Measurements from ENCODE around the gene RAPGEF1. TPM values are rescaled to one million over a fixed set of nuclear protein-coding genes. Genes with fewer than 3 reads are reported as not detected.

The RAPGEF1 gene, protein sequence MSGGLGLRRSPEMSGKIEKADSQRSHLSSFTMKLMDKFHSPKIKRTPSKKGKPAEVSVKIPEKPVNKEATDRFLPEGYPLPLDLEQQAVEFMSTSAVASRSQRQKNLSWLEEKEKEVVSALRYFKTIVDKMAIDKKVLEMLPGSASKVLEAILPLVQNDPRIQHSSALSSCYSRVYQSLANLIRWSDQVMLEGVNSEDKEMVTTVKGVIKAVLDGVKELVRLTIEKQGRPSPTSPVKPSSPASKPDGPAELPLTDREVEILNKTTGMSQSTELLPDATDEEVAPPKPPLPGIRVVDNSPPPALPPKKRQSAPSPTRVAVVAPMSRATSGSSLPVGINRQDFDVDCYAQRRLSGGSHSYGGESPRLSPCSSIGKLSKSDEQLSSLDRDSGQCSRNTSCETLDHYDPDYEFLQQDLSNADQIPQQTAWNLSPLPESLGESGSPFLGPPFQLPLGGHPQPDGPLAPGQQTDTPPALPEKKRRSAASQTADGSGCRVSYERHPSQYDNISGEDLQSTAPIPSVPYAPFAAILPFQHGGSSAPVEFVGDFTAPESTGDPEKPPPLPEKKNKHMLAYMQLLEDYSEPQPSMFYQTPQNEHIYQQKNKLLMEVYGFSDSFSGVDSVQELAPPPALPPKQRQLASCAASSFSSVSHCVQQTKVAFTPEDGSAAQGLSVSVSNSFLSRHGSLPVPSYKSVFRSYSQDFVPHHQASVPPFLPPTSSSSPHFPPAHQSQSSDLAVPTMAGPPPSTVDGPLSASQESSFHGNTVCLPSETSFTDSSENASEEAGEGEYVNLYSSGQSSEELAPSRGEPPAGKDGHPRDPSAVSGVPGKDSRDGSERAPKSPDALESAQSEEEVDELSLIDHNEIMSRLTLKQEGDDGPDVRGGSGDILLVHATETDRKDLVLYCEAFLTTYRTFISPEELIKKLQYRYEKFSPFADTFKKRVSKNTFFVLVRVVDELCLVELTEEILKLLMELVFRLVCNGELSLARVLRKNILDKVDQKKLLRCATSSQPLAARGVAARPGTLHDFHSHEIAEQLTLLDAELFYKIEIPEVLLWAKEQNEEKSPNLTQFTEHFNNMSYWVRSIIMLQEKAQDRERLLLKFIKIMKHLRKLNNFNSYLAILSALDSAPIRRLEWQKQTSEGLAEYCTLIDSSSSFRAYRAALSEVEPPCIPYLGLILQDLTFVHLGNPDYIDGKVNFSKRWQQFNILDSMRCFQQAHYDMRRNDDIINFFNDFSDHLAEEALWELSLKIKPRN (N-terminal part only)
- total RNA-seq (10 to 100 TPM; 85.9 to 93.2 TPM), polyA plus RNA-seq (10 to 100 TPM; 17.5 to 23.4 TPM)
- long read RNA-seq, donor 1, partial matches to known transcripts: 5 of 77 reads
- long read RNA-seq, donor 1, other reads (novel, unspliced or antisense): 72 of 77 reads
- long read RNA-seq, donor 2, partial matches to known transcripts: 28 of 78 reads
- long read RNA-seq, donor 2, other reads (novel, unspliced or antisense): 49 of 78 reads

GRCh38 chr9:131739959-131740648 is at the start of gene RAPGEF1:
Gene RAPGEF1 (minus strand): TSS chr9:131740076. CDS start chr9:131739830, 246 bp downstream.
- ATAC-seq (ENCODE audit: low FRiP score) (peak; percentile 92), DNase-seq (peak; percentile 75 to 95)
- Histone ChIP-seq H3K4me3 (ENCODE audit: low read length in 2 of 2) (peak within 1 kb of the TSS; percentile 91 to 97), H3K27ac (ENCODE audit: low read depth in 1 of 2, low read length in 2 of 2) (peak within 1 kb of the TSS; percentile 52 to 61), H3K36me3 (ENCODE audit: control insufficient read depth in 1 of 2, insufficient read depth in 2 of 2, low read length in 1 of 2) (no peaks in the 10 kb centered on the region), H3K9me3 (ENCODE audit: control insufficient read depth, low read length) (no peaks in the 10 kb centered on the region), H3K4me1 (ENCODE audit: control insufficient read depth in 1 of 2, insufficient read depth in 2 of 2, low read length in 2 of 2) (peaks cover 0 to 3% of the 10 kb centered on the region in 2 donors), H3K27me3 (ENCODE audit: control insufficient read depth in 1 of 2, insufficient read depth in 2 of 2, low read length in 1 of 2) (no peaks in the 10 kb centered on the region)
- WGBS, 2 donors: 7 to 22% methylated on average over 20 to 69 of the region's 69 CpGs
- intact Hi-C loops (cut with DNase I): loop anchor here (1.0 to 10.0 kb wide), 7 partner anchors 63 to 395 kb away; partner anchors contain the start of gene POMT1 (in 1 of the 2)

DNA sequence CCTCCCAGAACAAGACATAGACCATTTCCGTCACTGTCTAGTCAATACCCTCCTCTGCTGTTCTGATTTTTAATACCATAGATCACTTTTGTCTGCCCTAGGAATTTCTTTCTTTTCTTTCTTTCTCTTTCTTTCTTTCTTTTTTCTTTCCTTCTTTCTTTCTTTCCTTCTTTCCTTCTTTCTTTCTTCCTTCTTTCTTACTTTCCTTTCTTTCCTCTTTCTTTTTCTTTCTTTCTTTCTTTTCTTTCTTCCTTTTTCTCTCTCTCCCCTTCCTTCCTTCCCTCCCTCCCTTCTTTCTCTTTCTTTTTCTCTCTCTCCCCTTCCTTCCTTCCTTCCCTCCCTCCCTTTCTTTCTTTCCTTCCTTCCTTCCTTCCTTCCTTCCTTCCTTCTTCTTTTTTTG is 49.0 kb upstream of the RAPGEF1 start:
- intact Hi-C loops (cut with DNase I): no loop called here
- Histone ChIP-seq H3K4me1 (ENCODE audit: control insufficient read depth in 1 of 2, insufficient read depth in 2 of 2, low read length in 2 of 2) (no peaks in the 10 kb centered on the region), H3K27ac (ENCODE audit: low read depth in 1 of 2, low read length in 2 of 2) (no peak overlapping the region), H3K27me3 (ENCODE audit: control insufficient read depth in 1 of 2, insufficient read depth in 2 of 2, low read length in 1 of 2) (no peaks in the 10 kb centered on the region), H3K9me3 (ENCODE audit: control insufficient read depth, low read length) (peaks cover 4% of the 10 kb centered on the region), H3K4me3 (ENCODE audit: low read length in 2 of 2) (no peak overlapping the region), H3K36me3 (ENCODE audit: control insufficient read depth in 1 of 2, insufficient read depth in 2 of 2, low read length in 1 of 2) (no peaks in the 10 kb centered on the region)
- ATAC-seq (ENCODE audit: low FRiP score) (no peak), DNase-seq (no peak)
- WGBS, 2 donors: 51 to 71% methylated on average over 1 of the region's 1 CpG

DNA sequence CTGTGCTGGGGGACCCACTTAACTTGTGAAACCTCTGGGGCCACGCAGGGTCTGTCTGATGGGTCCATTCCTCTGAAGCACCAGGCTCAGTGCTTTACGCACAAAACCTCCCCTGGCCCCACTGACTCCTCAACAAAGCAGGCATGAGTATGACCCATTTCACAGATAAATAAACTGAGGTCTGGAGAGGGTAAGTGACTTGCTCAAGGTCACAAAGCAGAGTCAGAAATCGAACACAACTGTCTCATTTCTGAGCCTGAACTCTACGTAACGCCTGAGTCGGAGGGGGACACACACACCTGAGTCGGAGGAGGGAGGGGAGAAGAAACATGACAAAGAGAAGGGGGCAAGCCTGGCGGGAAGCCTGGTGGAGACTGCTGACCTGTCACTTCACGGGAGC is 48.0 kb upstream of the RAPGEF1 start:
- no peak for ATAC-seq (ENCODE audit: low FRiP score)
- intact Hi-C loops (cut with DNase I): no loop called here

GRCh38 chr9:131784748-131785501 is 45.0 kb upstream of the RAPGEF1 start:
- ATAC-seq (ENCODE audit: low FRiP score) (no peak), DNase-seq (no peak)
- 62 to 68% methylated on average over 13 of the region's 13 CpGs for whole genome bisulfite sequencing, 2 donors
- Histone ChIP-seq H3K4me1 (ENCODE audit: control insufficient read depth in 1 of 2, insufficient read depth in 2 of 2, low read length in 2 of 2) (no peaks in the 10 kb centered on the region), H3K4me3 (ENCODE audit: low read length in 2 of 2) (no peak overlapping the region), H3K27ac (ENCODE audit: low read depth in 1 of 2, low read length in 2 of 2) (no peak overlapping the region), H3K9me3 (ENCODE audit: control insufficient read depth, low read length) (peaks cover 7% of the 10 kb centered on the region), H3K27me3 (ENCODE audit: control insufficient read depth in 1 of 2, insufficient read depth in 2 of 2, low read length in 1 of 2) (no peaks in the 10 kb centered on the region), H3K36me3 (ENCODE audit: control insufficient read depth in 1 of 2, insufficient read depth in 2 of 2, low read length in 1 of 2) (no peaks in the 10 kb centered on the region)
- intact Hi-C loops (cut with DNase I): no loop called here

More for the DNA sequence above, 48.0 kb upstream of the RAPGEF1 start:
- H3K27me3 ChIP-seq (ENCODE audit: control insufficient read depth in 1 of 2, insufficient read depth in 2 of 2, low read length in 1 of 2): no peaks in the 10 kb centered on the region
- 68 to 75% methylated on average over 9 of the region's 9 CpGs for WGBS, 2 donors
- peaks cover 4% of the 10 kb centered on the region for H3K9me3 ChIP-seq (ENCODE audit: control insufficient read depth, low read length)
- no peak overlapping the region for H3K27ac ChIP-seq (ENCODE audit: low read depth in 1 of 2, low read length in 2 of 2)
- H3K4me3 ChIP-seq (ENCODE audit: low read length in 2 of 2): no peak overlapping the region
- H3K4me1 ChIP-seq (ENCODE audit: control insufficient read depth in 1 of 2, insufficient read depth in 2 of 2, low read length in 2 of 2): no peaks in the 10 kb centered on the region
- H3K36me3 ChIP-seq (ENCODE audit: control insufficient read depth in 1 of 2, insufficient read depth in 2 of 2, low read length in 1 of 2): no peaks in the 10 kb centered on the region
- no peak for DNase-seq

DNA sequence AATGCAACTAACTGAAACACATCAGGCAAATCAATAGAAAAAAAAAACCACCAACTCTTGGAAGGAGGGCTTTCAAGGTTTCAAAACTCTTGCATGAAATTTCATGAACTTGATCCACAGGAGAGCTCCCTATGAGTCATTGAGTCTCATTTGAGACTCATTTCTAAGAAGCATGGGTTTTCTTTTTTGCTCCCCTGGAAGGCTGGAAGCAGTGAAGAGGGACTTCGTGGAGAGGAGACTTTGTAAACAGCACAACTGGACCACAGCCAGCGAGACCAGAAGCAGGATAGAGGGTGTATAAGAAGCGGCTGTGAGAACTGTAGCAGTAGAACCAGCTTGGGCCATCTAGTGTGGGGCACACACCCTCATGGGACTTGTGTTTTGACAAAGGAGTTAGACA is 41.2 kb upstream of the RAPGEF1 start:
- no peak overlapping the region for H3K4me3 ChIP-seq (ENCODE audit: low read length in 2 of 2)
- intact Hi-C loops (cut with DNase I): no loop called here
- no peaks in the 10 kb centered on the region for H3K4me1 ChIP-seq (ENCODE audit: control insufficient read depth in 1 of 2, insufficient read depth in 2 of 2, low read length in 2 of 2)
- DNase-seq: no peak
- peaks cover 4% of the 10 kb centered on the region for H3K9me3 ChIP-seq (ENCODE audit: control insufficient read depth, low read length)
- no peak for ATAC-seq (ENCODE audit: low FRiP score)
- 46 to 47% methylated on average over 3 of the region's 3 CpGs for WGBS, 2 donors
- no peaks in the 10 kb centered on the region for H3K36me3 ChIP-seq (ENCODE audit: control insufficient read depth in 1 of 2, insufficient read depth in 2 of 2, low read length in 1 of 2)
- no peaks in the 10 kb centered on the region for H3K27me3 ChIP-seq (ENCODE audit: control insufficient read depth in 1 of 2, insufficient read depth in 2 of 2, low read length in 1 of 2)
- H3K27ac ChIP-seq (ENCODE audit: low read depth in 1 of 2, low read length in 2 of 2): no peak overlapping the region

GRCh38 chr9:131776473-131776872 is 36.6 kb upstream of the RAPGEF1 start:
- Histone ChIP-seq H3K4me1 (ENCODE audit: control insufficient read depth in 1 of 2, insufficient read depth in 2 of 2, low read length in 2 of 2) (no peaks in the 10 kb centered on the region), H3K36me3 (ENCODE audit: control insufficient read depth in 1 of 2, insufficient read depth in 2 of 2, low read length in 1 of 2) (no peaks in the 10 kb centered on the region), H3K27ac (ENCODE audit: low read depth in 1 of 2, low read length in 2 of 2) (no peak overlapping the region), H3K4me3 (ENCODE audit: low read length in 2 of 2) (no peak overlapping the region), H3K27me3 (ENCODE audit: control insufficient read depth in 1 of 2, insufficient read depth in 2 of 2, low read length in 1 of 2) (peaks cover 0 to 2% of the 10 kb centered on the region in 2 donors), H3K9me3 (ENCODE audit: control insufficient read depth, low read length) (no peaks in the 10 kb centered on the region)
- intact Hi-C loops (cut with DNase I): no loop called here
- WGBS, 2 donors: 15 to 25% methylated on average over 7 of the region's 7 CpGs
- ATAC-seq (ENCODE audit: low FRiP score) (no peak), DNase-seq (peak in 1 of 2 donors; percentile 76)

DNA sequence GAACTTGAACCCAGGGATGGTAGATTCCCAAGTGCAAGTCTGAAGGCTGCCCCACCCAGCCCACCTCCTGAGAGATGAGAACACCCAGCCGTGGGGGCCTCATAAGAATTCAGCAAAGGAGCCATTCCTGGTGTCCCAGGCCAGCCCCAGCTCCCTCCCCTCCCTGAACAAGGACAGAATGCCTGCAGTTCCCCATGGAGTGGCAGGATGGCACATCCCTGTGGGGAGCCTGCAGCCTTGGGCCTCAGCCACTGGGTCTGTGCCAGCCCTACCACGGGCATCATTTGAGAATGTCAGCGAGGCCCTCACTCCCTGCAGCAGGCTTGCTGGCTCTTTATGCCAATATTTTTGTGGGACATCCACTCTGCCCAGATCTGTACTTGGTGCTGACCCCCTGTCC is 36.2 kb upstream of the RAPGEF1 start:
- ATAC-seq (ENCODE audit: low FRiP score) (no peak), DNase-seq (peak in 1 of 2 donors; percentile 60)
- Histone ChIP-seq H3K4me1 (ENCODE audit: control insufficient read depth in 1 of 2, insufficient read depth in 2 of 2, low read length in 2 of 2) (no peaks in the 10 kb centered on the region), H3K4me3 (ENCODE audit: low read length in 2 of 2) (no peak overlapping the region), H3K27me3 (ENCODE audit: control insufficient read depth in 1 of 2, insufficient read depth in 2 of 2, low read length in 1 of 2) (peaks cover 0 to 2% of the 10 kb centered on the region in 2 donors), H3K36me3 (ENCODE audit: control insufficient read depth in 1 of 2, insufficient read depth in 2 of 2, low read length in 1 of 2) (no peaks in the 10 kb centered on the region), H3K27ac (ENCODE audit: low read depth in 1 of 2, low read length in 2 of 2) (no peak overlapping the region), H3K9me3 (ENCODE audit: control insufficient read depth, low read length) (no peaks in the 10 kb centered on the region)
- intact Hi-C loops (cut with DNase I): no loop called here
- 37 to 40% methylated on average over 3 of the region's 3 CpGs for WGBS, 2 donors
